Dermis microvascular lymphatic vessel endothelial cell (primary cell): ENCODE results near the gene FGF8. TPM values are rescaled to one million over a fixed set of nuclear protein-coding genes. Genes with fewer than 3 reads are reported as not detected.

ENCODE experiments used
- DNase-seq, 2 donors: peaks; one replicate each; pipeline versions ENCODE4 v3.0.0 to v3.0.0-alpha.2; 2010; ENCODE audit warnings: low read depth in 2 of 2
- total RNA-seq: library from RNA; depleted of rRNA; stranded (reverse); fragments of >200 nt; gene quantifications from 2 replicates; pipeline ENCODE4 v1.2.1, GENCODE V29; 2014

Gene FGF8
- total RNA-seq, 1 donor from 2014 or later: not detected

GRCh38 chr10:101741938-101742337, 34.0 kb downstream of the FGF8 start:
- DNase-seq: no peak

GRCh38 chr10:101736666-101737065, 39.2 kb downstream of the FGF8 start:
- DNase-seq: no peak

- no peak for DNase-seq
These were observed 43.8 kb downstream of the FGF8 start for GRCh38 chr10:101732096-101732495.

- no peak for DNase-seq
These were observed 49.9 kb downstream of the FGF8 start for GRCh38 chr10:101726115-101726387.

GRCh38 chr10:101725296-101726114, 50.4 kb downstream of the FGF8 start:
- DNase-seq: no peak

GRCh38 chr10:101724446-101724845, 51.5 kb downstream of the FGF8 start:
- DNase-seq: no peak

- no peak for DNase-seq
These were observed 52.7 kb downstream of the FGF8 start for GRCh38 chr10:101723176-101723575.

GRCh38 chr10:101721806-101722205, 54.1 kb downstream of the FGF8 start:
- no peak for DNase-seq

- DNase-seq: no peak
These were observed 55.2 kb downstream of the FGF8 start for GRCh38 chr10:101720606-101721230.

Other genes starting within 250 kb of the FGF8 start
- 5.6 and 7.5 TPM in 2 replicates for gene POLL, start 187.9 kb downstream of the FGF8 start, total RNA-seq
- 13.8 and 16.4 TPM in 2 replicates for gene DPCD, start 187.8 kb downstream of the FGF8 start, total RNA-seq
- 17.2 and 19.5 TPM in 2 replicates for gene FBXW4, start 80.9 kb downstream of the FGF8 start, total RNA-seq
- 71.4 and 127 TPM in 2 replicates for gene NPM3, start 7.3 kb upstream of the FGF8 start, total RNA-seq
- 47.8 and 49.9 TPM in 2 replicates for gene OGA, start 42.3 kb upstream of the FGF8 start, total RNA-seq
- gene KCNIP2, start 67.7 kb upstream of the FGF8 start, total RNA-seq: 0.13 TPM in 2 replicates